ENCODE results near the gene AKAP12.

- TF ChIP-seq EZH2 (IDR thresholded peaks at IDR 0.05; ENCODE audit: borderline replicate concordance, insufficient read depth, low read depth, low read length, poor library complexity, severe bottlenecking), result no peak
- TF ChIP-seq CTCF (IDR thresholded peaks at IDR 0.05), result no peak
These were observed 87.3 kb downstream of the AKAP12 start for GRCh38 chr6:151327101-151327500.

All from B cell (primary cell).